Fibroblast of lung (primary cell): ENCODE results near the gene RAPGEF3. TPM values are rescaled to one million over a fixed set of nuclear protein-coding genes. Genes with fewer than 3 reads are reported as not detected.
A peak's percentile ranks its signal among the peaks of the same experiment; 100 is the strongest.

Experiments used
- DNase-seq, 2 donors: peaks; one replicate each; pipeline versions ENCODE4 v3.0.0 to v3.0.0-alpha.2; 2010; ENCODE audit warnings: low read depth in 2 of 2
- H2AFZ ChIP-seq: 2 replicates; pipeline ENCODE4 v1.5.1; 2012; ENCODE audit warnings: low read length, control low read depth, inconsistent platforms
- H3K27ac ChIP-seq: 2 replicates; pipeline ENCODE4 v1.5.1; 2011; ENCODE audit warnings: low read length, control low read depth; ENCODE audit not compliant: insufficient read depth
- H3K27me3 ChIP-seq: 2 replicates; pipeline ENCODE4 v1.5.1; 2011; ENCODE audit warnings: mild to moderate bottlenecking, low read length; ENCODE audit not compliant: control insufficient read depth, insufficient read depth
- H3K36me3 ChIP-seq: 2 replicates; pipeline ENCODE4 v1.5.1; 2011; ENCODE audit warnings: low read length; ENCODE audit not compliant: control insufficient read depth, insufficient read depth
- H3K4me1 ChIP-seq: 2 replicates; pipeline ENCODE4 v1.5.1; 2011; ENCODE audit warnings: low read length; ENCODE audit not compliant: control insufficient read depth, insufficient read depth; ENCODE audit errors: extremely low read depth
- H3K4me2 ChIP-seq: 2 replicates; pipeline ENCODE4 v1.5.1; 2011; ENCODE audit warnings: low read length, control low read depth; ENCODE audit not compliant: insufficient read depth; ENCODE audit errors: extremely low read depth
- H3K4me3 ChIP-seq, 4 experiments: fragments of 200-600 bp in 1 of 4; sonication (generic) in 1 of 4; replicated peaks in 1 of 4; 2 replicates each; pipeline ENCODE4 v1.5.1; 2011 to 2016; ENCODE audit warnings: low read length in 4 of 4, low read depth in 3 of 4, mild to moderate bottlenecking in 3 of 4, control low read depth in 2 of 4, inconsistent platforms in 1 of 4, mixed read lengths in 1 of 4; ENCODE audit not compliant: insufficient read depth in 1 of 4; ENCODE audit errors: control extremely low read depth in 1 of 4
- H3K79me2 ChIP-seq: 2 replicates; pipeline ENCODE4 v1.5.1; 2012; ENCODE audit warnings: mild to moderate bottlenecking, low read length, inconsistent platforms; ENCODE audit not compliant: control insufficient read depth, insufficient read depth
- H3K9ac ChIP-seq: 2 replicates; pipeline ENCODE4 v1.5.1; 2011; ENCODE audit warnings: mild to moderate bottlenecking, low read length, control low read depth; ENCODE audit not compliant: insufficient read depth
- H3K9me3 ChIP-seq: 2 replicates; pipeline ENCODE4 v1.5.1; 2012; ENCODE audit warnings: low read depth, low read length; ENCODE audit not compliant: control insufficient read depth, insufficient read depth
- H4K20me1 ChIP-seq: 2 replicates; pipeline ENCODE4 v1.5.1; 2011; ENCODE audit warnings: low read length; ENCODE audit not compliant: control insufficient read depth, insufficient read depth; ENCODE audit errors: extremely low read depth
- CTCF ChIP-seq, 2 donors: IDR thresholded peaks in 1 of 2; conservative IDR thresholded peaks in 1 of 2; 1 replicate in 1 of 2; 2 replicates in 1 of 2; pipeline ENCODE4 v1.5.1; 2011 to 2012; ENCODE audit warnings: low read length in 2 of 2, control low read depth in 1 of 2, inconsistent platforms in 1 of 2, low read depth in 1 of 2, mild to moderate bottlenecking in 1 of 2
- EZH2 ChIP-seq: IDR thresholded peaks from 2 replicates; pipeline ENCODE4 v1.5.1; 2012; ENCODE audit warnings: low read length, control low read depth, mild to moderate bottlenecking; ENCODE audit errors: missing control alignments
- polyA plus RNA-seq, 2 donors: library from polyadenylated mRNA; depleted of rRNA in 1 of 2; stranded (reverse) in 1 of 2; unstranded in 1 of 2; fragments of >200 nt; gene quantifications; 2 replicates each; pipeline ENCODE4 v1.2.1, GENCODE V29; 2011 to 2012; ENCODE audit warnings: missing spikeins in 1 of 2
- total RNA-seq: library from RNA; depleted of rRNA; stranded (reverse); fragments of >200 nt; gene quantifications from 2 replicates; pipeline ENCODE4 v1.2.1, GENCODE V29; 2014

Gene RAPGEF3
- total and polyA plus RNA-seq, 2 donors (not counting 1 experiment from before 2014, with no cell fraction given), result 0.83 to 2.8 TPM

- TF ChIP-seq EZH2, result no peak
- TF ChIP-seq CTCF (conservative IDR thresholded peaks at IDR 0.05 in 1 of 2, IDR thresholded peaks at IDR 0.05 in 1 of 2; ENCODE audit: low read depth in 1 of 2, low read length in 2 of 2), result no peak
- Histone ChIP-seq H2AFZ (no peak overlapping the region), H3K79me2 (peaks cover 11% of the 10 kb centered on the region), H3K27me3 (no peaks in the 10 kb centered on the region), H3K36me3 (no peaks in the 10 kb centered on the region), H3K9ac (no peak overlapping the region), H3K9me3 (no peaks in the 10 kb centered on the region), H4K20me1 (no peaks in the 10 kb centered on the region), H3K27ac (no peak overlapping the region), H3K4me3 (no peak overlapping the region), H3K4me1 (no peaks in the 10 kb centered on the region), H3K4me2 (no peak overlapping the region)
- DNase-seq, result no peak
Observed at GRCh38 chr12:47707905-47708543, 50.7 kb downstream of the RAPGEF3 start.

- peaks cover 11% of the 10 kb centered on the region for H3K79me2 ChIP-seq
- DNase-seq, result no peak
- no peaks in the 10 kb centered on the region for H3K36me3 ChIP-seq
- H4K20me1 ChIP-seq, result no peaks in the 10 kb centered on the region
- H3K27ac ChIP-seq, result no peak overlapping the region
- H3K4me1 ChIP-seq, result no peaks in the 10 kb centered on the region
- TF ChIP-seq EZH2, result no peak
- H3K27me3 ChIP-seq, result no peaks in the 10 kb centered on the region
- H3K4me2 ChIP-seq, result no peak overlapping the region
- no peak overlapping the region for H2AFZ ChIP-seq
- H3K9me3 ChIP-seq, result no peaks in the 10 kb centered on the region
- no peak overlapping the region for H3K9ac ChIP-seq
- H3K4me3 ChIP-seq, result peak overlapping the region in 1 of 4 experiments; percentile 98
Observed at GRCh38 chr12:47707355-47707754, 51.3 kb downstream of the RAPGEF3 start.

GRCh38 chr12:47705566-47706425, 52.9 kb downstream of the RAPGEF3 start, which contains the start of gene RPAP3:
Gene RPAP3 (minus strand): TSS chr12:47706030. CDS start chr12:47702840, 3,190 bp downstream.
- Histone ChIP-seq H3K9me3 (no peaks in the 10 kb centered on the region), H4K20me1 (no peaks in the 10 kb centered on the region), H3K27me3 (no peaks in the 10 kb centered on the region), H3K27ac (peak within 1 kb of the TSS; percentile 82), H3K4me1 (no peaks in the 10 kb centered on the region), H3K4me2 (peak within 1 kb of the TSS; percentile 91), H3K79me2 (peaks cover 11% of the 10 kb centered on the region), H2AFZ (peak within 1 kb of the TSS; percentile 77), H3K9ac (peak within 1 kb of the TSS; percentile 76), H3K36me3 (no peaks in the 10 kb centered on the region), H3K4me3 (peak within 1 kb of the TSS; percentile 66 to 98 (median 71))
- peak; percentile 90 to 91 for DNase-seq
- TF ChIP-seq CTCF (conservative IDR thresholded peaks at IDR 0.05 in 1 of 2, IDR thresholded peaks at IDR 0.05 in 1 of 2; ENCODE audit: low read depth in 1 of 2, low read length in 2 of 2) (peak; percentile 45 to 60), EZH2 (no peak)
